ENCODE measurements around the gene FBXL7.

The FBXL7 gene

GRCh38 chr5:15564523-15564922 is 64.5 kb downstream of the FBXL7 start:
- DNase-seq, result no peak
- no peaks in the 10 kb centered on the region for H3K36me3 ChIP-seq

GRCh38 chr5:15564957-15565356 is 65.0 kb downstream of the FBXL7 start:
- no peaks in the 10 kb centered on the region for H3K9me3 ChIP-seq (ENCODE audit: severe bottlenecking)
- no peaks in the 10 kb centered on the region for H3K36me3 ChIP-seq
- no peak overlapping the region for H3K4me3 ChIP-seq (ENCODE audit: low read depth, low read length)
- TF ChIP-seq CTCF (IDR thresholded peaks at IDR 0.05; ENCODE audit: low read depth, low read length), result no peak
- H3K27ac ChIP-seq, result no peak overlapping the region
- H3K27me3 ChIP-seq (ENCODE audit: insufficient read depth, low read depth, severe bottlenecking), result no peaks in the 10 kb centered on the region
- no peak for DNase-seq

More at GRCh38 chr5:15564523-15564922, 64.5 kb downstream of the FBXL7 start:
- Histone ChIP-seq H3K4me3 (ENCODE audit: low read depth, low read length) (no peak overlapping the region), H3K27ac (no peak overlapping the region), H3K9me3 (ENCODE audit: severe bottlenecking) (no peaks in the 10 kb centered on the region), H3K27me3 (ENCODE audit: insufficient read depth, low read depth, severe bottlenecking) (no peaks in the 10 kb centered on the region)
- no peak for TF ChIP-seq CTCF (IDR thresholded peaks at IDR 0.05; ENCODE audit: low read depth, low read length)

GRCh38 chr5:15566306-15566705 is 66.3 kb downstream of the FBXL7 start:
- no peak overlapping the region for H3K4me3 ChIP-seq (ENCODE audit: low read depth, low read length)

GRCh38 chr5:15566789-15567188 is 66.8 kb downstream of the FBXL7 start:
- TF ChIP-seq CTCF (IDR thresholded peaks at IDR 0.05; ENCODE audit: low read depth, low read length), result no peak
- Histone ChIP-seq H3K4me3 (ENCODE audit: low read depth, low read length) (no peak overlapping the region), H3K9me3 (ENCODE audit: severe bottlenecking) (peaks cover 3% of the 10 kb centered on the region), H3K27me3 (ENCODE audit: insufficient read depth, low read depth, severe bottlenecking) (no peaks in the 10 kb centered on the region), H3K36me3 (no peaks in the 10 kb centered on the region), H3K27ac (no peak overlapping the region)
- DNase-seq, result no peak

More at GRCh38 chr5:15566306-15566705, 66.3 kb downstream of the FBXL7 start:
- H3K36me3 ChIP-seq, result no peaks in the 10 kb centered on the region
- no peak for DNase-seq
- no peak overlapping the region for H3K27ac ChIP-seq
- peaks cover 3% of the 10 kb centered on the region for H3K9me3 ChIP-seq (ENCODE audit: severe bottlenecking)
- TF ChIP-seq CTCF (IDR thresholded peaks at IDR 0.05; ENCODE audit: low read depth, low read length), result no peak
- H3K27me3 ChIP-seq (ENCODE audit: insufficient read depth, low read depth, severe bottlenecking), result no peaks in the 10 kb centered on the region

- no peak for DNase-seq
These were observed 70.5 kb downstream of the FBXL7 start for GRCh38 chr5:15570491-15570890.

More at GRCh38 chr5:15570491-15570890, 70.5 kb downstream of the FBXL7 start:
- no peak overlapping the region for H3K4me3 ChIP-seq (ENCODE audit: low read depth, low read length)
- no peaks in the 10 kb centered on the region for H3K36me3 ChIP-seq
- H3K9me3 ChIP-seq (ENCODE audit: severe bottlenecking), result peaks cover 3% of the 10 kb centered on the region
- no peaks in the 10 kb centered on the region for H3K27me3 ChIP-seq (ENCODE audit: insufficient read depth, low read depth, severe bottlenecking)
- no peak for TF ChIP-seq CTCF (IDR thresholded peaks at IDR 0.05; ENCODE audit: low read depth, low read length)
- H3K27ac ChIP-seq, result no peak overlapping the region

Measured in WERI-Rb-1 (cell line).